Fibroblast of villous mesenchyme (primary cell): Measurements from ENCODE around the gene PLEKHA1. TPM values are rescaled to one million over a fixed set of nuclear protein-coding genes. Genes with fewer than 3 reads are reported as not detected.

Experiments used
- DNase-seq: peaks from one replicate; pipeline ENCODE4 v3.0.0-alpha.2; 2010; ENCODE audit warnings: low read depth
- H3K4me3 ChIP-seq: 2 replicates; pipeline ENCODE4 v1.5.1; 2011; ENCODE audit warnings: low read depth, mild to moderate bottlenecking, low read length
- total RNA-seq: library from RNA; depleted of rRNA; stranded (reverse); fragments of >200 nt; gene quantifications from 2 replicates; pipeline ENCODE4 v1.2.3, GENCODE V29; 2012
- TF ChIP-seq, protein P1 (sequence below): IDR thresholded peaks from 2 replicates; pipeline ENCODE4 v1.5.1; 2012; ENCODE audit warnings: low read depth, mild to moderate bottlenecking, low read length; ENCODE audit not compliant: insufficient read depth

PLEKHA1 gene
- total RNA-seq, 1 donor = 15.5 TPM

DNA sequence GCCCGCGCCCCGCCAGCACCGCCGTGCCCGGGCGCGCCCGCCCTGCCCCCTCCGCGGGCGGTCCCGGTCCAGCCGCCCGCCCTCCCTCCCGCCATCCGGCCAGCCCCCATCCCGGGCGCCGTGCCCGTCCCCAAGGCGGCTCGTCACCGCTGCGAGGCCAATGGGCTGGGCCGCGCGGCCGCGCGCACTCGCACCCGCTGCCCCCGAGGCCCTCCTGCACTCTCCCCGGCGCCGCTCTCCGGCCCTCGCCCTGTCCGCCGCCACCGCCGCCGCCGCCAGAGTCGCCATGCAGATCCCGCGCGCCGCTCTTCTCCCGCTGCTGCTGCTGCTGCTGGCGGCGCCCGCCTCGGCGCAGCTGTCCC lies 86.8 kb downstream of the PLEKHA1 start, which contains the start of gene HTRA1:
TSS of gene HTRA1 (plus strand) at position 187 of the 362 bp plus-strand sequence. CDS start at position 287, 100 bp downstream.
- TF ChIP-seq, protein P1, sequence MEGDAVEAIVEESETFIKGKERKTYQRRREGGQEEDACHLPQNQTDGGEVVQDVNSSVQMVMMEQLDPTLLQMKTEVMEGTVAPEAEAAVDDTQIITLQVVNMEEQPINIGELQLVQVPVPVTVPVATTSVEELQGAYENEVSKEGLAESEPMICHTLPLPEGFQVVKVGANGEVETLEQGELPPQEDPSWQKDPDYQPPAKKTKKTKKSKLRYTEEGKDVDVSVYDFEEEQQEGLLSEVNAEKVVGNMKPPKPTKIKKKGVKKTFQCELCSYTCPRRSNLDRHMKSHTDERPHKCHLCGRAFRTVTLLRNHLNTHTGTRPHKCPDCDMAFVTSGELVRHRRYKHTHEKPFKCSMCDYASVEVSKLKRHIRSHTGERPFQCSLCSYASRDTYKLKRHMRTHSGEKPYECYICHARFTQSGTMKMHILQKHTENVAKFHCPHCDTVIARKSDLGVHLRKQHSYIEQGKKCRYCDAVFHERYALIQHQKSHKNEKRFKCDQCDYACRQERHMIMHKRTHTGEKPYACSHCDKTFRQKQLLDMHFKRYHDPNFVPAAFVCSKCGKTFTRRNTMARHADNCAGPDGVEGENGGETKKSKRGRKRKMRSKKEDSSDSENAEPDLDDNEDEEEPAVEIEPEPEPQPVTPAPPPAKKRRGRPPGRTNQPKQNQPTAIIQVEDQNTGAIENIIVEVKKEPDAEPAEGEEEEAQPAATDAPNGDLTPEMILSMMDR = no peak
- peak within 1 kb of the TSS; percentile 68 for H3K4me3 ChIP-seq
- peak; percentile 48 for DNase-seq

DNA sequence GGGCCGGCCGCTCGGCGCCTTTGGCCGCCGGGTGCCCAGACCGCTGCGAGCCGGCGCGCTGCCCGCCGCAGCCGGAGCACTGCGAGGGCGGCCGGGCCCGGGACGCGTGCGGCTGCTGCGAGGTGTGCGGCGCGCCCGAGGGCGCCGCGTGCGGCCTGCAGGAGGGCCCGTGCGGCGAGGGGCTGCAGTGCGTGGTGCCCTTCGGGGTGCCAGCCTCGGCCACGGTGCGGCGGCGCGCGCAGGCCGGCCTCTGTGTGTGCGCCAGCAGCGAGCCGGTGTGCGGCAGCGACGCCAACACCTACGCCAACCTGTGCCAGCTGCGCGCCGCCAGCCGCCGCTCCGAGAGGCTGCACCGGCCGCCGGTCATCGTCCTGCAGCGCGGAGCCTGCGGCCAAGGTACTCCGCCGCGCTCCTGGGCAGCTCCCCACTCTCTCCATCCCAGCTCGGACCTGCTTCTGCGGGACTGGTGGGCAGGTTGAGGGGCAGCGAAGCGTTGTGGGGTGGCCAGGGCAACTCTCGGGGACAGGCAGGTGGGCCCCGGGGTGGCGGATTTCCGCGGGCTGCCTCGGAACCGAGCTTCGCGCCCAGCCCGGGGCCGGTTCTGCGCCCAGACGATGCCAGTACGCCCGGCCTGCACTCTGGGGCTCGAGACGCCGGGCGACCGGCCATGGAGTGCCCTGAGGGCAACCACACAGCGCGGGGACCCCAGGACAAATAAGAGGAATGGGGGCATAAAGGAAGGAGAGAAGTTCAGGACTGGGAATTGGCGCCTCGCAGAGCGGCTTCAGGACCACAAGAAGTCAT lies 87.4 kb downstream of the PLEKHA1 start:
- TF ChIP-seq, protein P1 = no peak
- H3K4me3 ChIP-seq = peak overlapping the region; percentile 68
- DNase-seq = no peak

DNA sequence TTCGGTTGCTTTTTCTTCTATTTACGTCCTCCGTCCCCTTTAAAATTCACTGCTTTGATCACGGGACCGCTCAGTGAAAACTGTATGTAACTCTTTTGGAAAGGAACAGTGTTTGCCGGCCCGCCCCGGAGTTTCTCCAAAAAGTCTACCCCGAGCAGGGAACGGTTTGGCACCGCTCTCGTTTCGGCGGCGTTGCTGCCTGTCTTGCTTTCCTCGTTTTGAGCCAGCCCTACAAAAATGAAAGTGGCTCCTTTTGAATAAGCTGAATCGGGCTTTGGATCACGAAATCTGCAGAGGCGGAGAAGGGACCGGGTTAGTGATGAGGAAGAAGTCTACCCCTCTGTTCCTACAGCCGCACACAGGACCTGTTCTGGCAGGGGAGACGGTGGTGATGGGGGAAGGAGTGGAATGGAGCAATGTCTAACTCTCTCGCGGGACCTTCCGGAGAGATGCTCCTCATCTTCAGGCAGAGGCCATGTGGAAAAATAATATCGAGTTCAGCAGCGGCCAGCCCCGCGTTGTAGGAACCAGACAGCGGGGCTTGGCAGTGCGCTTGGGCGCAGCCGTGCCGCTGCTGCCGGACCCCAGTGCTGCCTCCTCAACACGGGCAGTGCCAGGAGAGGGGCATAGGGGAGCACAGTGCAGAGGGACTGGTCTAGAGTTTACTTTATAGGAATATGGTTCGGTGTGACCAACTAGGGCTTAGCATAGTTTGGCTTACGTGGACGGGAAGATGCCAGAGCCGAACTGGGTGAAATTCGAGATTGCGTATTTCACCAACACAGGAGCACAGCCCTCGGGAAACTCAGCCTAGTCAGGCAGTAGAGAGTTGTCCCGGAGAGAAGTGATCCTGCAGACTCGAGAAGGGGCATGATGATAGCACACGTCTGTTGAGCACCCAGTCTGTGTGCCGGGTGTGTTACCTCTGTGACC lies 88.3 kb downstream of the PLEKHA1 start:
- TF ChIP-seq, protein P1 = no peak
- peak; percentile 56 for DNase-seq
- peak overlapping the region; percentile 68 for H3K4me3 ChIP-seq

DNA sequence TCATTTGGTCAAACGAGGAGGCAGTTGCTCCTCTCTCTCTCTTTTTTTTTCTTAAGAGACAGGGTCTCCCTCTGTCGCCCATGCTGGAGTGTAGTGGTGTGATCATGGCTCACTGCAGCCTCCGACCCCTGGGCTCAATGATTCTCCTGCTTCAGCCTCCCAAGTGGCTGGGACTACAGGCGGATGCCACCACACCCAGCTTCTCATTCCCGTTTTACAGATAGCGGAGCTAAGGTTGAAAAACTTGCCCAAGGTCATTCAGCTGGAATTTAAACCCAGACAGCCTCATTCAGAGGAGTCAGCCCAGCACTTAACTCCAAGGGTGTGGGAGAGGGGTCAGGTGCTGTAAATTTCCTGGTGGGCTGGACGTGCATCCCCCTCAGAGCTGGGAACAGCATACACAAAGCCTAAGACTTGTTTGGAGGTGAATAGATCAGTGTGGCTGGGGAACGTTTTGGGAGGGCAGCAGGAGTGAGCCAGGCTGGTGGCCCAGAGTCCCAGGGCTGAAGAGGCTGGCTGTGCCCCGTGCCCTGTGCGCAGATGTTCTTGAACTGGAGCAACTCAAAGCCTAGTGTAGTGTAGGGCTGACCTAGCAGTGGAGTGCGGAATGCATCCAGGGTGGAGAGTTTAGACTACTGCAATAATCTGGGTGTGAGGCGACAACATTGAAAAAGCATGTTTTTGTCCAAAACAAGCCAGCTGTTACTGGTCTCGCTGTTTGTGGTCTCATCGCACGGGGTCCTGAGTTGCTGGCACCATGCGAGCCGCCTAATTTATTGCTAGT lies 89.2 kb downstream of the PLEKHA1 start:
- TF ChIP-seq, protein P1 = no peak
- peak overlapping the region; percentile 68 for H3K4me3 ChIP-seq
- no peak for DNase-seq

DNA sequence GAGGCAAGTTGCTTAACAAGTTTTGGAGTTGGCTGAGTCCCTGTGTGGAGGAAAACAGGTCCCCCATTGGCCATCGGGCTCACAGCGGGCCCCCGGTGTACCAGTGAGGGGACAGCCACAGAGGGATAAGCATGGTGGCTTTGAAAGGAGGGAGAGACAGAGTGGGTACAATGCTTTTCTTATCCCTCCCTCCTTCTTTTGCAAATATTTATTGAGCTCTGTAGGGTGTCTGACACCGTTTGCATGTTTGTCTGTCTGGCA lies 89.7 kb downstream of the PLEKHA1 start:
- TF ChIP-seq, protein P1 = no peak
- no peak for DNase-seq
- H3K4me3 ChIP-seq = no peak overlapping the region

DNA sequence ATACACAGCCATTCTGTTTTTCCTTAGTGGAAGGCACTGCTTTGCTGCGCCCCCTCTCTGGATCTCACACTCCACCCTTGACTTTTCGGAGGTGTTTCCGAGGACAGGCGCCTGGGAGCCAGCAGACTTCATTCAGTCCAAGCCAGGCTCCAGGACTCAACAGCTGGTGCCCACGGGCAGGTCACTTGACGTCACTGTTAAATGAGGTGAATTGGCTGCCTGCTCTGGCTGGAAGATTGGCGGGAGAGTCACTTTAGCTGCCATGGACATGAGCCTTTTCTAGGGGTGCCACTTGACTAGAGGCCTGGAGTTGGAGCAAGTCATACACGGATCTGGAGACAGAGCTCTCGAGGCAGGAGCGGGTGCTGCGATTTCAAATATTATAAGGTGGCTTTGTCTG lies 90.1 kb downstream of the PLEKHA1 start:
- TF ChIP-seq, protein P1 = no peak
- H3K4me3 ChIP-seq = no peak overlapping the region
- no peak for DNase-seq
